GM03348 (cell line): ENCODE measurements around the gene KRT86.
"Not testable (repeated sequence)": the region's sequence is repeated elsewhere in the genome, so short reads cannot be mapped to it uniquely, and the experiment has no call there.

Experiments
- DNase-seq: peaks from one replicate; pipeline ENCODE4 v3.0.0; 2012; ENCODE audit warnings: low spot score

KRT86 gene

DNA sequence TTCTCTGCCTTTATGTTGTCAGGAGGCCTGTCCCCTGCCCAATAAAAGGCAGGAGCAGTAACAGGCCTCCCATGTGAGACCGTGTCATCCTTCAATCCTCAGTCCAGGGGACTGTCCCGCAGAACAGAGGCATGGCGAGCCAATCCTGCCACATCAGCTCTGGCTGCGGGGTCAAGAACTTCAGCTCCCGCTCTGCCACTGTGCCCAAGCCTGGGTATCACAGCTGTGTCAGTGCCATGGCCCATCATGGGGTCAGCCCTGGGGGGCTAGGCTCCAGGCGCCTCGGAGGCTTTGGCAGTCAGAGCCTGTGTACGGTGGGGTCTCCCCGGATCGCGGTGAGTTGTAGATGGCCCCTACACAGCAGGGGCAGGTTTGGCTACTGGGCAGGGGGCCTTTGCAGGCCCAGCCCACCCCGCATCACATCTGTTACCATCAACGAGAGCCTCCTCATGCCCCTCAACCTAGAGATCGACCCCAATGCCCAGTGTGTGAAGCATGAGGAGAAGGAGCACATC is 66.7 kb downstream of the KRT86 start:
- DNase-seq: no peak

- DNase-seq: no peak
These were observed 68.5 kb downstream of the KRT86 start for GRCh38 chr12:52342781-52343490.

- no peak for DNase-seq
These were observed 69.1 kb downstream of the KRT86 start for GRCh38 chr12:52343550-52343949.

- DNase-seq: no peak
These were observed 69.7 kb downstream of the KRT86 start for GRCh38 chr12:52344111-52344510.

DNA sequence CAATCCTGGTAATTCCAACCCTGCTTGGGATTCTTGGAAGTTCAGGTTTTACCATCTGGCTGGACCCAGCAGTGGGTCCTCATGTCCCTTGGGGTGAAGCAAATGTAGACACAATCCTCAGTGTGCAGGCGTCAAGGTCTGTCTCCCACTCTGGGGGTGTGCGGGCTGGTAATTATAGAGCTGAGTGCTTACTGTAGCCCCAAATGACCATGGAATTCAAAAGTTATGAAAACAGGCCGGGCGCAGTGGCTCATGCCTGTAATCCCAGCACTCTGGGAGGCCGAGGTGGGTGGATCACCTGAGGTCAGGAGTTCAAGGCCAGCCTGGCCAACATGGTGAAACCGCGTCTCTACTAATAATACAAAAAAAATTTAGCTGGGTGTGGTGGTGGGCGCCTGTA is 70.6 kb downstream of the KRT86 start:
- not testable (repeated sequence) for DNase-seq

DNA sequence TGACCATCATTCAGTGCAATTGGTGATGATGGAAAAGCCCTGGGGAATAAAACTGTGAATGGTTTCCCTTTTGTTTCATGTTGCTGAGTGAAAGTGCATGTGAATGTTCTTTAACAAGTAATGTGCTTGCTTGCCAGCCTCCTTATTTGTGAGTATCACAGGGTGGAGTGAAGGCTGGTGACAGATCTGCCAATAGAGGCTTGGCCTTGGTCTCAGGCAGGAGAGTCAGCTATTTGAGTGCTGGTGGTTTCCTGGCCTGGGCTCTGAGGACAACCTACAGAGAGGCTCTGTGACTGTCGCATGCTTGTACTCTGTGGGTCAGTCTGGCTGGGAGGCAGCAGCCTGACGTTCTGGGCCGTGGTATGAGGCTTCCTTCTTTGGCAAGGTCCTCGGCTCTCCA is 72.1 kb downstream of the KRT86 start:
- no peak for DNase-seq

- DNase-seq: no peak
These were observed 72.6 kb downstream of the KRT86 start for GRCh38 chr12:52347016-52347415.

GRCh38 chr12:52347551-52348510 is 73.4 kb downstream of the KRT86 start:
- no peak for DNase-seq

DNA sequence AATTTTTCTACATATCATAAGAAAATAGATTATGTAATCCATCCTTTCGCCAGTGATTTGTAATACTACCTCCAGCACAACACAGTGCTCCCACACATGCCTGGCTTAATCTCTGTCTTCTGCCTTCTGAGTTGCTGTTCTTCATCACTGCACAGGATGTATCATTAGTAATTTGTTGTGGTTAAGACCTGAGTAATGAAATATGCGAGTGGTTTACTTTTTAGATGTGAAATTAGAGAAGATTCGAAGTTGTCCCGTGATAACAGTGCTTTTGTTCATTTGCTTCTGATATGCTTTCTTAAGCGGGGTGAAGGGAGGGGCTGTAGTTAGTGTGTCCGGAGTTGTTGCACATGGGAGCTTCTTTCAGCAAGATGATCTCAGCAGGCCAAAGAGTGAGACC is 74.8 kb downstream of the KRT86 start:
- no peak for DNase-seq

- DNase-seq: no peak
These were observed 75.7 kb downstream of the KRT86 start for GRCh38 chr12:52350021-52350620.

DNA sequence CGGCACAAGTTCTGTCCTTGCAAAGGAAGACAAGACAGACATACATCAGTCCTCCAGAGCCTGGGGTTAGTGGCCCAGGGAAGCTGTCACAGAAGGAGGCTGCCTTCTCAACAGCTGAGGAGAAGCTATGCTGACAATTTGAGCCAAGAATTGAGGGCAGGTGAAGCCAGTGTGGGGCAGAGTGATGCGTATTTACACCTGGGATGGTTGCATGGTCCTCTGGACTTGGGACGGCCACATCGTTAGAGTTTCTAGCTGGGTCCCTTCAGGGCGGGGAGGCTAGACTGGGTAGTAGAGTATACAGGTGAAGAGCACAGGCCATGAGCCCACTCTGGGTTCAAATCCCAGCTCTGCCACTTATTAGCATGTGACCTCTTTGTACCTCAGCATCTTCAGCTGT is 76.3 kb downstream of the KRT86 start:
- DNase-seq: no peak

DNA sequence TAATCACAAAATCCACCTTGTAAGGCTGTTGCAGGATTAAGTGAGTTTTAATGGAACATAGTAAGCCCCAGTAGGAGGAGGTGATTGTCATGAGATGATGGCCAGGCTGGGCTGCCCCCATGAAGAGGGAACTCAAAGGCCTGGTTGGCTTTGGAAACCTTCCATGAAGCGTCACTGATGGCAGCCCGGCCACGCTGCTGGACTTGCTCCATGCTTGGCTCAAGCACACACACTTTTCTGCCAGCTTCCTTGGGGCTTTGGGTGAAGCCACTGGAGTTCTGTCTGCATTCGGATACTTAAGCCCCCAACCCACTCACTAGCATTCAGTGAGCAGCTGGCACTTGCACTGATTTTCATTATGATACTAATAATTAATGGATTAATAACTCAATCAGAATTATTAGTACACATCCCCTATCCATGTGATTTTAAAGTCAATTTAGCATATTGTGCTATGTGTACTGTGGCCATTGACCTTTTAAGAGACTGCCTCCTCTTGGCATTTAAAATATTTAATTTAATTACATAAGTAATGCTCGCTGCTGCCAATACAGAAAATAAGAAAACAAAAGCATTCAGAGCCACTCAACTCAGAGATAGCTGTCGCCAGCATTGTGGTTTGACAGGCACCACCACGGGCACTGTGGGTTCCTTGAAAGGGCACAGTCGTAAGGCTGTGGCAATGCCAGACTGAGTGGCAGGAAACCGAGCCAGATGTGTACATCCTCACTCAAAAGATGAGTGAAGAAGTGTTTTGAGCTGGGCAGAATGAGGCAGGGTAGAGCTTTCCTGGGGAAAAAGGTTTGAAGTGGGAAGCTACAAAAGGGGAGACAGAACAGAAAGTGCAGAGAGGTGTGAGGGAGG is 77.0 kb downstream of the KRT86 start:
- DNase-seq: no peak

- no peak for DNase-seq
These were observed 78.5 kb downstream of the KRT86 start for GRCh38 chr12:52352951-52353350.

- DNase-seq: no peak
These were observed 79.3 kb downstream of the KRT86 start for GRCh38 chr12:52353766-52354165.

DNA sequence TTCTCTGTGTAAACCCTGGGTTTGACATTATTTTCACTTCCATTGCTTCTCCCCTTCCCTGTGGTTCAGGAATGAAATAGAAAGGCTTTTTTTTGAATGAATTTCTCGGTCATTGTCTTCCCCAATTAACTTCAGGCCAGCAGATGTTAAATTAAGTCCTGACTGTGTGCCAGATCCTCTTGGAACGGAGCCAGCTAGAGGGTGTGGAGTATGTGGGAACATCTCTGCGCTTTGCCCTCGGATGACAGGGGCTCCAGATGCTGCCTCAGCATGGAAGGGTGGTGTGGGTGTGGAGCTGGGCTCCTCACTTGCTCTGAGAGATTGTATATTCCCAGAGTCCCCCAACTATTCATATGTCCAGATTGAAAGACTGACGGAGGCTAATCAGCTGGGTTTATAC is 79.8 kb downstream of the KRT86 start:
- no peak for DNase-seq

- DNase-seq: no peak
These were observed 80.7 kb downstream of the KRT86 start for GRCh38 chr12:52355176-52355575.

DNA sequence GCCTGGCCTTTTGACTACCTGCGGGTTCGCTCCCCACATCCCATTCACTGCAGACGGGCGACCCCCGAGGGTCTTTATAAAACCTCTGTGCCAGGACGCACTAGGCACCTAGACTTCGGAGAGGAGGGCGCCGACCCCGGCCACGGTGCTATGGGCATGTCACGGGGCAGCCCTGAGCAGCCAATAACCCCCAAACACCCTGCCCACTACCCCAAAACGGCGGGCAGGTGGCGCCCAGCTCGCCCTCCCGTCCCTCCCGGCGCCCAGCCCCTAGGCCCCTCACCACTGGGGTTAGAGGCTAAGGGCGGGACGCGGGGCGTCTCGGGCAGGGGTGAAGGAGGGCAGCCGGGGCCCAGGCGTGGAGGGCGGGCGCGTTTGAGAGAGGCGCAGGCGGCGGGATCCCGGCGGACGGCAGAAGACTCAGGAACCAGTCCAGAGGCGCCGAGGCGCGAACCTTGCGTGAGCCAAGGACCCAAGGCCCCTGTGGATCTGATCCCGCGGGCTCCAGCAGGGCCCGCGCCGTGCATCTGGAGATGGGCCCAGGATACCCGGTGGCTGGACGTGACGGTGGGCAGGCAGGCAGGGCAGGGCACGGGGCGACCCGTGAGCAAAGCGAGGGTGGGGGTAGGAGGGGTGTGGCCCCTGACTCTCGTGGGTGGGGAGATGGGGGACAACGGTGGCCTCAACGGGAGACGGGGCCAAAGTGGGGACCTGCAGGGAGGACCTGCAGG is 81.8 kb downstream of the KRT86 start:
- no peak for DNase-seq

- no peak for DNase-seq
These were observed 82.5 kb downstream of the KRT86 start for GRCh38 chr12:52356762-52357580.
